ENCODE measurements around the gene MYOZ3. TPM values are rescaled to one million over a fixed set of nuclear protein-coding genes. Genes with fewer than 3 reads are reported as not detected.

MYOZ3 gene
- polyA plus RNA-seq, 3 donors, result 6.4 to 8.1 (median 6.6) TPM

- no peak for DNase-seq (ENCODE audit: extremely low read depth in 1 of 11, low read depth in 9 of 11, low spot score in 4 of 11)
Observed at GRCh38 chr5:150650021-150651006, 10.7 kb upstream of the MYOZ3 start.

- DNase-seq (ENCODE audit: extremely low read depth in 1 of 11, low read depth in 9 of 11, low spot score in 4 of 11), result no peak
Observed at GRCh38 chr5:150651382-150651781, 9.7 kb upstream of the MYOZ3 start.

- no peak for DNase-seq (ENCODE audit: extremely low read depth in 1 of 11, low read depth in 9 of 11, low spot score in 4 of 11)
Observed at GRCh38 chr5:150651924-150652671, 9.0 kb upstream of the MYOZ3 start.

GRCh38 chr5:150653145-150653761 is 7.8 kb upstream of the MYOZ3 start:
- no peak for DNase-seq (ENCODE audit: extremely low read depth in 1 of 11, low read depth in 9 of 11, low spot score in 4 of 11)

GRCh38 chr5:150653762-150654556 is 7.1 kb upstream of the MYOZ3 start:
- no peak for DNase-seq (ENCODE audit: extremely low read depth in 1 of 11, low read depth in 9 of 11, low spot score in 4 of 11)

GRCh38 chr5:150655221-150655620 is 5.8 kb upstream of the MYOZ3 start:
- DNase-seq (ENCODE audit: extremely low read depth in 1 of 11, low read depth in 9 of 11, low spot score in 4 of 11), result no peak

GRCh38 chr5:150656191-150657132 is 4.6 kb upstream of the MYOZ3 start:
- peak in 9 of 11 donors; percentile 72 to 83 (median 77) for DNase-seq (ENCODE audit: extremely low read depth in 1 of 11, low read depth in 9 of 11, low spot score in 4 of 11)

- DNase-seq (ENCODE audit: extremely low read depth in 1 of 11, low read depth in 9 of 11, low spot score in 4 of 11), result no peak
Observed at GRCh38 chr5:150658121-150658520, 2.9 kb upstream of the MYOZ3 start.

GRCh38 chr5:150658699-150659265 is 2.3 kb upstream of the MYOZ3 start:
- DNase-seq (ENCODE audit: extremely low read depth in 1 of 11, low read depth in 9 of 11, low spot score in 4 of 11), result no peak

GRCh38 chr5:150659360-150660107 is 1.5 kb upstream of the MYOZ3 start:
- DNase-seq (ENCODE audit: extremely low read depth in 1 of 11, low read depth in 9 of 11, low spot score in 4 of 11), result no peak

GRCh38 chr5:150660108-150660831 is 781 bp upstream of the MYOZ3 start:
- DNase-seq (ENCODE audit: extremely low read depth in 1 of 11, low read depth in 9 of 11, low spot score in 4 of 11), result no peak

GRCh38 chr5:150661821-150662596 is 958 bp downstream of the MYOZ3 start:
- no peak for DNase-seq (ENCODE audit: extremely low read depth in 1 of 11, low read depth in 9 of 11, low spot score in 4 of 11)

- DNase-seq (ENCODE audit: extremely low read depth in 1 of 11, low read depth in 9 of 11, low spot score in 4 of 11), result no peak
Observed at GRCh38 chr5:150662731-150663516, 1.9 kb downstream of the MYOZ3 start.

- no peak for DNase-seq (ENCODE audit: extremely low read depth in 1 of 11, low read depth in 9 of 11, low spot score in 4 of 11)
Observed at GRCh38 chr5:150663936-150664335, 2.9 kb downstream of the MYOZ3 start.

- no peak for DNase-seq (ENCODE audit: extremely low read depth in 1 of 11, low read depth in 9 of 11, low spot score in 4 of 11)
Observed at GRCh38 chr5:150665044-150665443, 4.0 kb downstream of the MYOZ3 start.

All from renal cortex interstitium (tissue), 11 donors.